Measurements from ENCODE around the gene ZKSCAN2.

Gene ZKSCAN2

GRCh38 chr16:25264597-25264996, 7.0 kb upstream of the ZKSCAN2 start:
- Histone ChIP-seq H3K9me3 (ENCODE audit: severe bottlenecking) (no peaks in the 10 kb centered on the region), H3K4me3 (ENCODE audit: low read depth, low read length) (no peak overlapping the region), H3K36me3 (peaks cover 12% of the 10 kb centered on the region), H3K27me3 (ENCODE audit: insufficient read depth, low read depth, severe bottlenecking) (no peaks in the 10 kb centered on the region), H3K27ac (no peak overlapping the region)
- TF ChIP-seq CTCF (IDR thresholded peaks at IDR 0.05; ENCODE audit: low read depth, low read length) = no peak
- no peak for DNase-seq

- Histone ChIP-seq H3K4me3 (ENCODE audit: low read depth, low read length) (no peak overlapping the region), H3K27ac (no peak overlapping the region), H3K36me3 (peaks cover 10% of the 10 kb centered on the region), H3K9me3 (ENCODE audit: severe bottlenecking) (no peaks in the 10 kb centered on the region), H3K27me3 (ENCODE audit: insufficient read depth, low read depth, severe bottlenecking) (no peaks in the 10 kb centered on the region)
- TF ChIP-seq CTCF (IDR thresholded peaks at IDR 0.05; ENCODE audit: low read depth, low read length) = no peak
- DNase-seq = no peak
Observed at GRCh38 chr16:25260416-25260815, 2.8 kb upstream of the ZKSCAN2 start.

GRCh38 chr16:25258861-25259179, 1.2 kb upstream of the ZKSCAN2 start:
- peak overlapping the region; percentile 71 for H3K4me3 ChIP-seq (ENCODE audit: low read depth, low read length)
- peaks cover 26% of the 10 kb centered on the region for H3K36me3 ChIP-seq
- no peak for TF ChIP-seq CTCF (IDR thresholded peaks at IDR 0.05; ENCODE audit: low read depth, low read length)
- peak overlapping the region; percentile 98; the same call in 1 of the 2 replicates for H3K27ac ChIP-seq
- no peaks in the 10 kb centered on the region for H3K27me3 ChIP-seq (ENCODE audit: insufficient read depth, low read depth, severe bottlenecking)
- DNase-seq = no peak
- no peaks in the 10 kb centered on the region for H3K9me3 ChIP-seq (ENCODE audit: severe bottlenecking)

- no peak for TF ChIP-seq CTCF (IDR thresholded peaks at IDR 0.05; ENCODE audit: low read depth, low read length)
- H3K27ac ChIP-seq = peak overlapping the region; percentile 98
- peak; percentile 94 for DNase-seq
- peak overlapping the region; percentile 71 for H3K4me3 ChIP-seq (ENCODE audit: low read depth, low read length)
- H3K27me3 ChIP-seq (ENCODE audit: insufficient read depth, low read depth, severe bottlenecking) = no peaks in the 10 kb centered on the region
- H3K9me3 ChIP-seq (ENCODE audit: severe bottlenecking) = no peaks in the 10 kb centered on the region
- H3K36me3 ChIP-seq = peaks cover 32% of the 10 kb centered on the region
Observed at GRCh38 chr16:25257956-25258860, 563 bp upstream of the ZKSCAN2 start.

- TF ChIP-seq CTCF (IDR thresholded peaks at IDR 0.05; ENCODE audit: low read depth, low read length) = no peak
- peak overlapping the region; percentile 71 for H3K4me3 ChIP-seq (ENCODE audit: low read depth, low read length)
- peaks cover 42% of the 10 kb centered on the region for H3K36me3 ChIP-seq
- H3K27me3 ChIP-seq (ENCODE audit: insufficient read depth, low read depth, severe bottlenecking) = no peaks in the 10 kb centered on the region
- peak; percentile 26 for DNase-seq
- no peaks in the 10 kb centered on the region for H3K9me3 ChIP-seq (ENCODE audit: severe bottlenecking)
- peak overlapping the region; percentile 98 for H3K27ac ChIP-seq
Observed at GRCh38 chr16:25256695-25257469, 763 bp downstream of the ZKSCAN2 start.

Measured in WERI-Rb-1 (cell line).